Measurements from ENCODE around the gene CDC42BPA.

- TF ChIP-seq POLR2A (IDR thresholded peaks at IDR 0.05) (no peak), CTCF (IDR thresholded peaks at IDR 0.05) (no peak)
Observed at GRCh38 chr1:226995365-226996332, 322.6 kb downstream of the CDC42BPA start.
